Type B pancreatic cell (in vitro differentiated cells): ENCODE measurements around the gene IRAK3. TPM values are rescaled to one million over a fixed set of nuclear protein-coding genes. Genes with fewer than 3 reads are reported as not detected.

Experiments
- DNase-seq: peaks from one replicate; pipeline ENCODE4 v3.0.0; 2021; ENCODE audit warnings: mixed read lengths; ENCODE audit not compliant: unreplicated experiment; ENCODE audit errors: extremely low spot score
- H3K27ac Mint-ChIP-seq: 2 replicates; pipeline ENCODE4 v1.8.0; 2021; ENCODE audit warnings: mild to moderate bottlenecking, mixed read lengths
- H3K27me3 Mint-ChIP-seq: 2 replicates; pipeline ENCODE4 v1.8.0; 2021; ENCODE audit warnings: mixed read lengths
- H3K36me3 Mint-ChIP-seq: 2 replicates; pipeline ENCODE4 v1.8.0; 2021; ENCODE audit warnings: mixed read lengths
- H3K4me1 Mint-ChIP-seq: one replicate; pipeline ENCODE4 v1.8.0; 2021; ENCODE audit warnings: mixed read lengths; ENCODE audit not compliant: unreplicated experiment
- H3K4me3 Mint-ChIP-seq: 2 replicates; pipeline ENCODE4 v1.8.0; 2021; ENCODE audit warnings: mild to moderate bottlenecking, mixed read lengths
- H3K9me3 Mint-ChIP-seq: 2 replicates; pipeline ENCODE4 v1.8.0; 2021; ENCODE audit warnings: mixed read lengths
- total RNA-seq: library from RNA; stranded (reverse); gene quantifications from 2 replicates; pipeline ENCODE4 v1.2.1, GENCODE V29; 2021; ENCODE audit warnings: low replicate concordance
- TF ChIP-seq, protein P1 (sequence below): fragments of 200-600 bp; sonication (generic); conservative IDR thresholded peaks from 2 replicates; pipeline ENCODE4 v1.5.0; 2021; ENCODE audit warnings: antibody characterized with exemption, mild to moderate bottlenecking

Gene IRAK3
- total RNA-seq, 1 donor from 2014 or later: 0.34 TPM

DNA sequence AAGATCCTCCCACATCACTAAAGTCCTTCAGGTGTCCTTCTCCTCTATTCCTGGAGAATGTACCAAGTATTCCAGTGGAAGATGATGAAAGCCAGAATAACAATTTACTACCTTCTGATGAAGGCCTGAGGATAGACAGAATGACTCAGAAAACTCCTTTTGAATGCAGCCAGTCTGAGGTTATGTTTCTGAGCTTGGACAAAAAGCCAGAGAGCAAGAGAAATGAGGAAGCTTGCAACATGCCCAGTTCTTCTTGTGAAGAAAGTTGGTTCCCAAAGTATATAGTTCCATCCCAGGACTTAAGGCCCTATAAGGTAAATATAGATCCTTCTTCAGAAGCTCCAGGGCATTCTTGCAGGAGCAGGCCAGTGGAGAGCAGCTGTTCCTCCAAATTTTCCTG, 58.7 kb downstream of the IRAK3 start:
- DNase-seq: no peak
- no peaks in the 10 kb centered on the region for H3K36me3 Mint-ChIP-seq
- TF ChIP-seq, protein P1, sequence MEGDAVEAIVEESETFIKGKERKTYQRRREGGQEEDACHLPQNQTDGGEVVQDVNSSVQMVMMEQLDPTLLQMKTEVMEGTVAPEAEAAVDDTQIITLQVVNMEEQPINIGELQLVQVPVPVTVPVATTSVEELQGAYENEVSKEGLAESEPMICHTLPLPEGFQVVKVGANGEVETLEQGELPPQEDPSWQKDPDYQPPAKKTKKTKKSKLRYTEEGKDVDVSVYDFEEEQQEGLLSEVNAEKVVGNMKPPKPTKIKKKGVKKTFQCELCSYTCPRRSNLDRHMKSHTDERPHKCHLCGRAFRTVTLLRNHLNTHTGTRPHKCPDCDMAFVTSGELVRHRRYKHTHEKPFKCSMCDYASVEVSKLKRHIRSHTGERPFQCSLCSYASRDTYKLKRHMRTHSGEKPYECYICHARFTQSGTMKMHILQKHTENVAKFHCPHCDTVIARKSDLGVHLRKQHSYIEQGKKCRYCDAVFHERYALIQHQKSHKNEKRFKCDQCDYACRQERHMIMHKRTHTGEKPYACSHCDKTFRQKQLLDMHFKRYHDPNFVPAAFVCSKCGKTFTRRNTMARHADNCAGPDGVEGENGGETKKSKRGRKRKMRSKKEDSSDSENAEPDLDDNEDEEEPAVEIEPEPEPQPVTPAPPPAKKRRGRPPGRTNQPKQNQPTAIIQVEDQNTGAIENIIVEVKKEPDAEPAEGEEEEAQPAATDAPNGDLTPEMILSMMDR: no peak
- H3K4me3 Mint-ChIP-seq: no peak overlapping the region
- H3K27ac Mint-ChIP-seq: no peak overlapping the region
- no peaks in the 10 kb centered on the region for H3K9me3 Mint-ChIP-seq
- H3K27me3 Mint-ChIP-seq: peaks cover 28% of the 10 kb centered on the region
- no peaks in the 10 kb centered on the region for H3K4me1 Mint-ChIP-seq

DNA sequence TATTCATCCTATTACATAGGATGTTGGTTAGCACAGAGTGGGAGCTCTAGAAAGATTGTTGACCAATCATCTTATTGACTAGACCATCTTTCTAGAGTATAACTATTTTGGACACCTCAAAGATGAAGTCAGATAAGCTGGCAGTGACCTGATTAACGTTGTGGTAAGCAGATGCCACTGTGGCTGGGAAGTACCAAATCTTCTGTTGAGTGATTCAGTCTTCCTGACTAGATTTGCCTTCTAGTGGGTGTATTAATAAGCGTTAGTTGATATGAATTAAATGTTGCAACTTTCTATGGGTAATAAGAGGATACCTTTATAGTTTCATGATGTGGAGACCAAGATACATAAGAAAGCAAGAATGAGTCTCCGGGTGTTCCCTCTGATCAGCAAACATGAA, 62.0 kb downstream of the IRAK3 start:
- Mint-ChIP-seq H3K4me3 (no peak overlapping the region), H3K9me3 (no peaks in the 10 kb centered on the region), H3K36me3 (no peaks in the 10 kb centered on the region), H3K27ac (no peak overlapping the region), H3K4me1 (no peaks in the 10 kb centered on the region), H3K27me3 (peaks cover 34% of the 10 kb centered on the region)
- DNase-seq: no peak
- TF ChIP-seq, protein P1: no peak

DNA sequence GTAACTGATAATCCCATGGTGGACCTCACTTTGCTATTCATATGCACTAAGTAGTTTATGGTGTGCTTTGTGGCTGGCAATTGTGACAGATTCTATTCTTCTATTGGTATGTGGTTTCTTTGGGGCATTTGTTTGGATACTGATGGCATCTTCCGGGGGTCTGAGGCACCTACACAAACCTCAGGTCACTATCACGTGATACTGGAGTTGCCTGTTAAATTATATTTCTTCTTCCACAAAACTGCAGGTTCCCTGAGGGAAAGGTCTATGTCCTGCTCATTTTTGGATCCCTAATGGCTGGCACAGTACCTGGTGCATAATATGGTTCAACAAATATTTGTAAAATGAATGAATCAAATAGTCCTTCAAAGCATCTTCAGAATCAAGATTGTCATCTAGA, 63.8 kb downstream of the IRAK3 start:
- Mint-ChIP-seq H3K27me3 (peaks cover 35% of the 10 kb centered on the region), H3K27ac (no peak overlapping the region), H3K36me3 (no peaks in the 10 kb centered on the region), H3K9me3 (no peaks in the 10 kb centered on the region), H3K4me3 (no peak overlapping the region), H3K4me1 (no peaks in the 10 kb centered on the region)
- no peak for DNase-seq
- TF ChIP-seq, protein P1: no peak

DNA sequence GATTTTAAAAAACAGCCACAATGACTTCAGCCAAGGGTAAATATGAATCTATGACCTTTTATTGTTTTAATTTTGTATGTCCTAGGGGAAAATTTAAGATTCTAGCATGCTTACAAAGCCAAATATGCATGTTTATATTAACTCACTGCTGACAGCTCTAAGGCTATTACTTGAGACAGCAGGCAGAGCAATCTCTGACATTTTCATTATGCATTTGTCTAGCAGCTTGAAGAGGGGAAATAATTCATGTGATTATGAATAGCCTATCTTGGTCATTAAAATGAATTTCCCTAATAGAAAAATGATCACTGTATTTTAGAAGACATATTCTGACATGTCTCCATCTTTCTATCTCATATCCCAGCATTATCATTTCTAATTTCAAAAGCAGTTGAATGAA, 66.7 kb downstream of the IRAK3 start:
- H3K4me1 Mint-ChIP-seq: no peaks in the 10 kb centered on the region
- TF ChIP-seq, protein P1: no peak
- no peak overlapping the region for H3K4me3 Mint-ChIP-seq
- no peak for DNase-seq
- no peaks in the 10 kb centered on the region for H3K9me3 Mint-ChIP-seq
- H3K27me3 Mint-ChIP-seq: peaks cover 28% of the 10 kb centered on the region
- no peak overlapping the region for H3K27ac Mint-ChIP-seq
- H3K36me3 Mint-ChIP-seq: no peaks in the 10 kb centered on the region

DNA sequence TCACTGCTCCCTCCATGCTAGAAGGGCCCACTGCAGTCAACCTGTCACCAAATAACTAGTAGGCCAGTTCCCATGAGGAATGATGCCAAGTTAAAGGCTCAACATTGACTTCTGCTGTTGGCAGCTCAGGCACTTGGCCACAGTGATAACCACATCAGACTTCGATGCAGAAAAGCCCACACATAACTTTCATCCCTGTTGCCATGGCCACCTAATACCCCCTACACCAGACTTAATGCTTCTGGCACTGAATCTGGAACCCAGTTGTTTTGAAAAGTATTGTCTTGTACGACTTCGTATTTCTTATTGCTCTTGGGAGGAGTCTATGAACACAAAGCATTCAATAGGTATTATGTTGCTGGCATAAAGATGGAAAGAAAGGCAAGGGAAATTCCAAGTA, 69.0 kb downstream of the IRAK3 start:
- peaks cover 13% of the 10 kb centered on the region for H3K27me3 Mint-ChIP-seq
- no peak for DNase-seq
- no peaks in the 10 kb centered on the region for H3K4me1 Mint-ChIP-seq
- H3K27ac Mint-ChIP-seq: no peak overlapping the region
- H3K4me3 Mint-ChIP-seq: no peak overlapping the region
- no peaks in the 10 kb centered on the region for H3K9me3 Mint-ChIP-seq
- H3K36me3 Mint-ChIP-seq: no peaks in the 10 kb centered on the region
- TF ChIP-seq, protein P1: no peak

DNA sequence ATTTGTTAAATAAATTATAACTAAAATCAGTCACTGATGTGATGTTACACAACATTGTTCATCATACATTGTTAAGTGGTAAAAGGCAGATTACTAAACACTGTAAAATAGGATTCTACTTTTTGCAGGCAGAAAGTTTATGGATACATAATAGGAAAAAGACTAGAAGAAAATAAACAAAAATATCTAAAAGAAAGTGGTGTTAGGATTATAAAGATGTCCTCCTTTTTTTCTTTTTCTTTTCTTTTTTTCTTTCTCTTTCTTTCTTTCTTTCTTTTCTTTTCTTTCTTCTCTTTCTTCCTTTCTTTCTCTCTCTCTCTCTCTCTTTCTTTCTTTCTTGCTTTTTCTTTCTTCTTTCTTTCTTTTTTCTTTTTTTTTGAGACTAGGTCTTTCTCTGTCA, 73.7 kb downstream of the IRAK3 start:
- H3K27me3 Mint-ChIP-seq: peaks cover 6% of the 10 kb centered on the region
- no peaks in the 10 kb centered on the region for H3K36me3 Mint-ChIP-seq
- TF ChIP-seq, protein P1: no peak
- H3K4me3 Mint-ChIP-seq: no peak overlapping the region
- DNase-seq: no peak
- no peak overlapping the region for H3K27ac Mint-ChIP-seq
- no peaks in the 10 kb centered on the region for H3K4me1 Mint-ChIP-seq
- H3K9me3 Mint-ChIP-seq: no peaks in the 10 kb centered on the region
